Omental fat pad (tissue), 4 donors: ENCODE results near the gene SHISA3. TPM values are rescaled to one million over a fixed set of nuclear protein-coding genes. Genes with fewer than 3 reads are reported as not detected.
"Not testable (repeated sequence)": the region's sequence is repeated elsewhere in the genome, so short reads cannot be mapped to it uniquely, and the experiment has no call there.

Experiments
- ATAC-seq: fragments of 150-250 bp; one replicate; pipeline ENCODE4 v1.9.1; 2016; ENCODE audit warnings: mild to moderate bottlenecking, moderate library complexity; ENCODE audit not compliant: low FRiP score
- DNase-seq: peaks from one replicate; pipeline ENCODE4 v3.0.0-alpha.2; 2019; ENCODE audit warnings: low spot score
- total RNA-seq, 4 donors: library from RNA; depleted of rRNA; stranded (reverse); fragments of >200 nt; gene quantifications; one replicate each; pipeline ENCODE4 v1.1.0, GENCODE V29; 2016
- TF ChIP-seq, protein P1 (sequence below), 3 donors: fragments of 450-650 bp; IDR thresholded peaks; one replicate each; pipeline ENCODE4 v1.5.1; 2016 to 2017; ENCODE audit warnings: antibody characterized with exemption in 3 of 3, mild to moderate bottlenecking in 3 of 3, moderate library complexity in 2 of 3

Gene SHISA3
- total RNA-seq, 4 donors from 2014 or later, result 1.8 to 10.1 (median 4.0) TPM

DNA sequence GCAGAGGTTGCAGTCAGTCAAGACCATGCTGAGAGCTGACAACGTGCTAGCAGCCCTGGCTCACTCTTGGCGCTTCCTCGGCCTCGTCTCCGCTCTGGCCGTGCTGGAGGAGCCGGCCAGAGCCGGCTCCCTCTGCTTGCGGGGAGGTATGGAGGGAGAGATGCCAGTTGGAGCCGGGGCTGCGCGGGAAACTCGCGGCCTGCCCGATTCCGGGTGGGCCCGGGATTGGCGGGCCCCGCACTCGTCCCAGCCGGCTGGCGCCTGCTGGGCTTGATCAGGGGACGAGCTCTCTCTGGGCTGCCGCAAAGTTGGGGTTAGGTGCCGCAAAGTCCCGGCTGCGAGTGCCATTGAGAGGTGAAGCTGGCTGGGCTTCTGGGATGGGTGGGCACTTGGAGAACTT is 27.8 kb upstream of the SHISA3 start:
- TF ChIP-seq, protein P1, sequence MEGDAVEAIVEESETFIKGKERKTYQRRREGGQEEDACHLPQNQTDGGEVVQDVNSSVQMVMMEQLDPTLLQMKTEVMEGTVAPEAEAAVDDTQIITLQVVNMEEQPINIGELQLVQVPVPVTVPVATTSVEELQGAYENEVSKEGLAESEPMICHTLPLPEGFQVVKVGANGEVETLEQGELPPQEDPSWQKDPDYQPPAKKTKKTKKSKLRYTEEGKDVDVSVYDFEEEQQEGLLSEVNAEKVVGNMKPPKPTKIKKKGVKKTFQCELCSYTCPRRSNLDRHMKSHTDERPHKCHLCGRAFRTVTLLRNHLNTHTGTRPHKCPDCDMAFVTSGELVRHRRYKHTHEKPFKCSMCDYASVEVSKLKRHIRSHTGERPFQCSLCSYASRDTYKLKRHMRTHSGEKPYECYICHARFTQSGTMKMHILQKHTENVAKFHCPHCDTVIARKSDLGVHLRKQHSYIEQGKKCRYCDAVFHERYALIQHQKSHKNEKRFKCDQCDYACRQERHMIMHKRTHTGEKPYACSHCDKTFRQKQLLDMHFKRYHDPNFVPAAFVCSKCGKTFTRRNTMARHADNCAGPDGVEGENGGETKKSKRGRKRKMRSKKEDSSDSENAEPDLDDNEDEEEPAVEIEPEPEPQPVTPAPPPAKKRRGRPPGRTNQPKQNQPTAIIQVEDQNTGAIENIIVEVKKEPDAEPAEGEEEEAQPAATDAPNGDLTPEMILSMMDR (IDR thresholded peaks at IDR 0.05), result no peak
- no peak for DNase-seq

DNA sequence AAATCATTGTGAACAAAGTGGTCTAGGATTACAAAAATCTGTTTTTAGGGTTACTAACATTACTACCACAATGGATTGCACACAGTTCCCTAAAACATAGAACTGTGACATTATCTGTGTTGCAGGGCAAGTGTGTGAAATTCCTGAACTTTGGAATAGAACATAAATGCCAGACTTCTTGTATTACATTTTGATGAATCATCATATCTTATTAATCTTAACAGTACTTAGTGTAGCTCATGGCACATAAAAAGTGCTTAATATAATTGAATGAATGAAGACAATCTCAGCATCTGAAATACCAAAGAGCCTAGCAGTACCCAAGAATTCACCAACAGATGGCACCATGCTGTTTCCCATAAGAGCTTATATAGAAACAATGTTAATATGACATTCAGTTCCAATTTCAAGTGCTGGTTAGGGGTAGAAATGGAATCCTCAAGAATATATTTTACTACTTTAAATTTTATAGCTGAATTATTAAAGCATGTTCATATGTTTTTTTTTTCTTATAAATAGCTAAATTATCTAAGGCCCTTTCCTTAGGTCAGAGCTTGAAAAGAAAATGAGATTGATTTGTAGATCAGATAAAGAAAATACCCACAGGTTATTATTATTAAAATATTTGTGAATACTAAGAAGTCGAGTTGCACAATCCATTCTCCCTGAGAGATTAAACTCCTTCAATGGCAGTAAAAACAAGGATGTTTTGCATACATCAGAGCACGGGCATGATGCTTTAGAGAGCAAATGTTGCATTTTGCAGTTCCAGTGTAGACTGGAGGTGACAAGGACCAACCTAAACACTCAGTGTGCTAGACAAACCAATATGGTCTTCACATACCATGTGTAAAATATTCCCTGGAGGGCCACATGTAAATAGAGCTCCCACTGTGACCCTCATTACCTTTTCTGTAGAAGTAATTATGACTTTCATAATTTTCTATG is 25.7 kb upstream of the SHISA3 start:
- ATAC-seq, result peak; percentile 77
- no peak for DNase-seq
- TF ChIP-seq, protein P1 (IDR thresholded peaks at IDR 0.05), result no peak

More for the DNA sequence above, 27.8 kb upstream of the SHISA3 start:
- ATAC-seq, result no peak

DNA sequence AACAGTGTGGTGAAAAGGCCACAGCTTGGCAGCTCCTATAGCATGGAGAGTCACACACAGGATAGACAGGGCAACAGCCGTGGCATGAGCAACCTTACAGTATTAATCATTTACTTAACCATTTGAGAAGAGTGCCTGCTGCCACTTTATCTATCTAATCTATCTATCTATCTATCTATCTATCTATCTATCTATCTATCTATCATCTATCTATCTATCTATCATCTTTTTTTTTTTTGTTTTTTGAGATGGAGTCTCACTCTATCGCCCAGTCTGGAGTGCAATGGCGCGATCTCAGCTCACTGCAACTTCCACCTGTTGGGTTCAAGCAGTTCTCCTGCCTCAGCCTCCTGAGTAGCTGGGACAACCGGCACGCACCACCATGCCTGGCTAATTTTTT is 25.0 kb upstream of the SHISA3 start:
- DNase-seq, ATAC-seq: not testable (repeated sequence)

DNA sequence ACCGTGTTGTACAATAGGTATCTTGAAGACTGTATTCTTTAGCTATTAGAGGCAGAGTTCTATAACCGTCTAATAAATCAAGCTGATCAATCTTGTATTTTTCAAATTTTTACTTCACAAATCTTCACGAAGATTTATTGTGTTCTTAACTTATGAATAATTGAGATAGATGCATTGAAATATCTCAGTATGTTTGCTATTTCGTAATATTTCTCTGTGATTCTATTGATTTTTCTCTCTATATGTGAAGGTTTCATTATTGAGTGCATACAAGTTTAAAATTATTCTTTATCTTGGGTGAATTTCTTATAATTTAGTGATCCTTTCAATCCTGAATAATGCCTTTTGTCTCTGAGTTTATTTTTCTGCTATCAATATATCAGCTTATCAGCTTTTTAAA is 19.8 kb upstream of the SHISA3 start:
- no peak for DNase-seq
- TF ChIP-seq, protein P1 (IDR thresholded peaks at IDR 0.05), result no peak
- ATAC-seq, result no peak

DNA sequence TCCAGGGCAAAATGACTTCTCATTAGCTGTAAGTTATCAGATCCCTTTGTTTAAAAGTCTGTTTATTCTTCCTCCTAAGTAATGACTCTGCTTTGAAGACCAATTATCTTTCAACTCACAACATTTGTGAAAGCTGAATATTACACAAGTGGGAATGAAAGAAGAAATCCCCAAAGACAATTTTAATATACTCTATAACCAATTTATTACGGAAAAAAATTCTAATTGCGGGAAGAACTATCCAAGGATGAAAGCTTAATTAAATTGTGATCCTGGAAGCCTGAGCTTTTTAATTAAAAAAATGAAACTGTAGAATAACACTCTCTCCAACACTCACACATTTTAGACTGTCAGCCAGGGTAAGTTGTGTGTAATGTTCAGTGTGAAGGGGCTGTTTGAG is 15.6 kb upstream of the SHISA3 start:
- TF ChIP-seq, protein P1 (IDR thresholded peaks at IDR 0.05), result no peak
- no peak for DNase-seq
- no peak for ATAC-seq

DNA sequence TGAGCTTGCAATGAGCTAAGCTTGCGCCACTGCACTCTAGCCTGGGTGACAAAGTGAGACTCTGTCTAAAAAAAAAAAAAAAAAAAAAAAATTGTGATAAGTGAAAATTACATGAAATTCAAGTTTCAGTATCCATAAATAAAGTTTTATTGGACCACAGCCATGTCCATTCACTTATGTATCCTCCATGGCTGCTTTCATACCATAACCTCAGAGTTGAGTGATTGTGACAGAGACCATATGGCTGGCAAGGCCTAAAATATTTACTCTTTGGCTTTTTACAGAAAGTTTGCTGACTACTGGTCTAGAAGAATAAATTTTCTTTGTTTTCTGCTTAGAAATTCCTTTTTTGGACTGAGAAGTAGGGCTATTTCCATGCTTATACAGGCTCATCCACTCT is 11.8 kb upstream of the SHISA3 start:
- no peak for ATAC-seq
- TF ChIP-seq, protein P1 (IDR thresholded peaks at IDR 0.05), result no peak
- no peak for DNase-seq

DNA sequence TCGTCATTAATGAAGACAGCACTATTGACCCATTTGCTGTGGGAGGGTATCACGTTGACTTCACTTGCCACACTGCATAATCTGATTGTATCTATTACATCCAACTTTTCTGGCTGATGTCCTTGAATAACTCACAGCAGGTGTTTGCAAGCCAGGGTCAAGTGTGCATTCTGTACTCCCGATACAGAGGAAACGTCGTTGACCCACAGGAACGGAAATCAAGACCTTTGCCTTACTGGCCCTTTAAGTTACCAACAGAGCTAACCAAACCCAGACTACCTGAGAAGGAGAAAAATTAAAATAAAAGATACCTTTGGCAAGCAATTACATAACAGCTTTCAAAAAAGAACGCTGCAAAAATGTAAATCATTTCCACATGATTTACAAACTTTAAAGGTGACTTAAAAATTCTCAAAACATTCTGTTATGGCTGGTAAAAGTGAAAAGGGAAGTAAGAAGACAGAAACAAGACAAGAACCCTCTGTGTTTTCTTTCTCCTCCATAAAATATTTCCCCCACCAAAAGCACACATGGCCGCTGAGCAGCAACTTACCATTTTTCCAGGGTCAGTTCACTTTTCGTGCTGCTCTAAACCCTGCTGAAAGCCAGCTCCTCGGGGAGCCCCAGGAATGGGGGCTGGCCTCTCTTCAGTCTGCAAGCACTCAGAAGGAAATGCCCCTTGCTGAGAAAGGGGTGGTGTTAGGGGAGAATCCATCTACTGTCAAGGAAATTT is 6.5 kb upstream of the SHISA3 start:
- ATAC-seq, result no peak
- TF ChIP-seq, protein P1 (IDR thresholded peaks at IDR 0.05), result no peak
- DNase-seq, result no peak
